DMS153 treated with DMSO at 0.1 percent for 48 hours (cell line): ENCODE data around the gene OR52B2.
"Not testable (repeated sequence)": the region's sequence is repeated elsewhere in the genome, so short reads cannot be mapped to it uniquely, and the experiment has no call there.

ENCODE experiments used
- DNase-seq: peaks from one replicate; lab custom pipeline; 2025; ENCODE audit not compliant: unreplicated experiment; lab: John Stamatoyannopoulos, UW

OR52B2 gene

DNA sequence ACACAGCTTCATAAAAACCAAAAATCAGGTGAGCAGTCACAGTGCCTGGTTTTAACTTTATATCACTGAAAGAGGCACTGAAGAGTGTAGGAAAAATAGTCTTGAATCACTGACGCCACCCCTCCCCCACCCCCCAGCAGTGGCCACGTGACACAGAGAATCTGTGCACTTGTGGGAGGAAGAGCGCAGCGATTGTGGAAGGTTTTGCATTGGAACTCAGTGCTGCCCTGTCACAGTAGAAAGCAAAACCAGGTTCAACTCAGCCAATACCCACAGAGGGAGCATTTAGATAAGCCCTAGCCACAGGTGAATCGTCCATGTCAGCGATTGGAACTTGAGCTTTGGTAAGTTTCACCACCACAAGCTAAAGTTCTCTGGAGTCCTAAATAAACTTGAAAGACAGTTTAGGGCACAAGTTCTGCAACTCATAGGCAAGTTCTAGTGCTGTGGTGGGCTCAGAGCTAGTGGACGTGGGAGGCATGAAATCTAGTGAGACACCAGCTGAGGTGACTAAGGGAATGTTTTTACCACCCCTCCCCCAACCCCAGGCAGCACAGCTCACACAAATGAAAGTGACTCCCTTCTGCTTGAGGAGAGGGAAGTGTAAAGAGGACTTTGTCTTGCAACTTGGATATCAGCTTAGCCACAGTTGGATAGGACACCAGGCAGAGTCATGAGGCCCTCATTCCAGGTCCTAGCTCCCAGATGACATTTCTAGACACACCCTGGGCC is 13.3 kb downstream of the OR52B2 start:
- no peak for DNase-seq

- DNase-seq: no peak
Measured at GRCh38 chr11:6152126-6152525, 18.0 kb downstream of the OR52B2 start.

- no peak for DNase-seq
Measured at GRCh38 chr11:6151117-6151516, 19.0 kb downstream of the OR52B2 start.

DNA sequence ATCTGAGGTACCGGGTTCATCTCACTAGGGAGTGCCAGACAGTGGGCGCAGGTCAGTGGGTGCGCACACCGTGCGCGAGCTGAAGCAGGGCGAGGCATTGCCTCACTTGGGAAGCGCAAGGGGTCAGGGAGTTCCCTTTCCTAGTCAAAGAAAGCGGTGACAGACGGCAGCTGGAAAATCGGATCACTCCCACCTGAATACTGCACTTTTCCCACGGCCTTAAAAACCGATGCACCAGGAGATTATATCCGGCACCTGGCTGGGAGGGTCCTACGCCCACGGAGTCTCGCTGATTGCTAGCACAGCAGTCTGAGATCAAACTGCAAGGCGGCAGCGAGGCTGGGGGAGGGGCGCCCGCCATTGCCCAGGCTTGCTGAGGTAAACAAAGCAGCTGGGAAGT is 26.4 kb downstream of the OR52B2 start:
- not testable (repeated sequence) for DNase-seq

DNA sequence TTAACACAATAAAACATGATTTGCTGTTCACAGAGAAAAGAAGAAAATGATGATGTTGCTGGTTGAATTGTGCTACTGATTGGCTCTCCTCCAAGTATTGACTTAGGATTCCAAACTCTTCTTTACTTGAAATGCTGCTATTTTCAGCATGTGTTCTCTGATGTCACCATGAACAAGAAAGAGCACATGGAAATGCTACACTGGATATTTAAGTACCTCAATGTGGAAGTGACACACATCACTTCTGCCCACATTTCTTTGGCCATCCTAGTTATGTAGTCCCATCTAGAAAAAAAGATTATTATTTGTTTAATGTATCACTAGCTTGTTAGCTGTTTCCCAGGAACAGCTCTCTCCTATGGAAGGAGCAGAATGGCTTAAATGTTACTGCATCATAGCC is 27.2 kb downstream of the OR52B2 start:
- DNase-seq: no peak

- not testable (repeated sequence) for DNase-seq
Measured at GRCh38 chr11:6135936-6136335, 34.2 kb downstream of the OR52B2 start.

DNA sequence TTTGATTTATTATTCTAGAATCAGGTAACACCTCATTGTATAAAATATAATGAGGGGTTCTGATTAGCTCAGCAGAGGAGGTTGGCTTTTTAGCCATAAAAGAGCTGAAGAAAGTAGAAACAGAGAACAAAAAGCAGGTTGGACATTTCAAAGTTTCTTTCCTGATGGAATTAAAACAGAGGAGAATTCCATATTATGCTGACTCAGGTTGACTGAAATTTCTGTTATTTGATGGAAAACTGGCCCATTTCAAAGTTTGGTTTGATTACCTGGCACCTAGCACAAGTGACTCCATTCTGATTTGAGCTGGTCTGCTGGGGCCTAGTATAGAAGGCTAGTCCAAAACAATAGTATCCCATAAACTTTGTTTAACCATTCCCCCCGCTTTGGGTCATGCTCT is 37.7 kb downstream of the OR52B2 start:
- DNase-seq: no peak

- no peak for DNase-seq
Measured at GRCh38 chr11:6129635-6130034, 40.5 kb downstream of the OR52B2 start.

- DNase-seq: no peak
Measured at GRCh38 chr11:6129011-6129410, 41.1 kb downstream of the OR52B2 start.

DNA sequence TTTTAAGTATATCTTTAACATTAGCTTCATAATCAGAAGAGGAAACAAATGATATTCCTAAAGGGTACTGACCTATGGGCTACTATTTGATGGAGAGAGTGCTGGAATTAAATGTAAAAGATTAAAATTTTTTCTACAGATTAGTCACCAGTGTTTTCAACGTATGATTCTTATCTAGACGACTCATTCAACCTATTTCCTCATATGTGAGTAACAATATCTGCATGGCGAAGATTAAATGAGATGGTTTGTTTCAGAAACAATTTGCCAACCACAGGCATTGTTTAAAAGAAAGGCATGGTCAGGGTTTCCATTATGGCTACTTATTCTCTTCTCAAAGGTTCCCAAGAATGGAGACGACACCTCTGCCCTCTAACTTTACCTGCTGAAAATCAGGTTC is 42.2 kb downstream of the OR52B2 start:
- DNase-seq: no peak

- DNase-seq: no peak
Measured at GRCh38 chr11:6124245-6124644, 45.9 kb downstream of the OR52B2 start.
